GM23338 (cell line): ENCODE measurements around the gene DPYD. TPM values are rescaled to one million over a fixed set of nuclear protein-coding genes. Genes with fewer than 3 reads are reported as not detected.

ENCODE experiments used
- ATAC-seq: fragments of 200-7000 bp; cut with Tn5 transposase; 3 replicates; pipeline ENCODE4 v1.9.1; 2020
- DNase-seq: peaks from one replicate; pipeline ENCODE4 v3.0.0-alpha.2; 2015; ENCODE audit warnings: low spot score
- H2AFZ ChIP-seq: fragments of 200-600 bp; sonication (generic); 2 replicates; pipeline ENCODE4 v1.8.0; 2016; ENCODE audit warnings: antibody characterized with exemption, mild to moderate bottlenecking, moderate library complexity
- H3F3A ChIP-seq: fragments of 200-600 bp; sonication (generic); replicated peaks from 2 replicates; pipeline ENCODE4 v1.8.0; 2017; ENCODE audit warnings: antibody characterized with exemption, mixed run types, low read depth
- H3K27ac ChIP-seq: fragments of 200-600 bp; sonication (generic); 2 replicates; pipeline ENCODE4 v1.6.1; 2016; ENCODE audit warnings: low read depth
- H3K27me3 ChIP-seq: fragments of 200-600 bp; sonication (generic); 2 replicates; pipeline ENCODE4 v1.8.0; 2016; ENCODE audit warnings: mild to moderate bottlenecking, mixed run types, moderate library complexity; ENCODE audit not compliant: insufficient read depth
- H3K36me3 ChIP-seq: fragments of 200-600 bp; sonication (generic); 2 replicates; pipeline ENCODE4 v1.8.0; 2016; ENCODE audit warnings: mild to moderate bottlenecking; ENCODE audit not compliant: insufficient read depth
- H3K4me1 ChIP-seq: fragments of 200-600 bp; sonication (generic); 2 replicates; pipeline ENCODE4 v1.8.0; 2016; ENCODE audit warnings: mild to moderate bottlenecking, moderate library complexity; ENCODE audit not compliant: insufficient read depth
- H3K4me2 ChIP-seq: fragments of 200-600 bp; sonication (generic); 2 replicates; pipeline ENCODE4 v1.7.1; 2017; ENCODE audit warnings: mixed run types
- H3K4me3 ChIP-seq: fragments of 200-600 bp; sonication (generic); 2 replicates; pipeline ENCODE4 v1.6.1; 2016; ENCODE audit warnings: mixed run types
- H3K79me2 ChIP-seq: fragments of 200-600 bp; sonication (generic); replicated peaks from 2 replicates; pipeline ENCODE4 v1.8.0; 2017; ENCODE audit warnings: mild to moderate bottlenecking; ENCODE audit not compliant: insufficient read depth
- H3K9me2 ChIP-seq: fragments of 200-600 bp; sonication (generic); 2 replicates; pipeline ENCODE4 v1.8.0; 2017; ENCODE audit not compliant: insufficient read depth
- H4K20me1 ChIP-seq: fragments of 200-600 bp; sonication (generic); replicated peaks from 2 replicates; pipeline ENCODE4 v1.8.0; 2017; ENCODE audit warnings: mild to moderate bottlenecking; ENCODE audit not compliant: insufficient read depth
- H3K27ac Mint-ChIP-seq: 2 replicates; pipeline ENCODE4 v1.8.0; 2020; ENCODE audit warnings: inconsistent platforms, mild to moderate bottlenecking, moderate library complexity, mixed read lengths
- H3K27me3 Mint-ChIP-seq: 3 replicates; pipeline ENCODE4 v1.8.0; 2022; ENCODE audit warnings: low read depth, mild to moderate bottlenecking, moderate library complexity, mixed read lengths, inconsistent platforms; ENCODE audit not compliant: insufficient read depth, poor library complexity
- H3K36me3 Mint-ChIP-seq: 3 replicates; pipeline ENCODE4 v1.8.0; 2021; ENCODE audit warnings: low read depth, mild to moderate bottlenecking, inconsistent platforms, moderate library complexity, mixed read lengths
- H3K4me1 Mint-ChIP-seq: 3 replicates; pipeline ENCODE4 v1.8.0; 2020; ENCODE audit warnings: mild to moderate bottlenecking, inconsistent platforms, mixed read lengths
- H3K4me3 Mint-ChIP-seq: 3 replicates; pipeline ENCODE4 v1.8.0; 2021; ENCODE audit warnings: moderate library complexity, mild to moderate bottlenecking, inconsistent platforms, mixed read lengths
- H3K9me3 Mint-ChIP-seq: 3 replicates; pipeline ENCODE4 v1.8.0; 2020; ENCODE audit warnings: moderate library complexity, mild to moderate bottlenecking, inconsistent platforms, mixed read lengths
- CREB1 ChIP-seq: fragments of 250-450 bp; sonication (Bioruptor Pico); IDR thresholded peaks from 2 replicates; pipeline ENCODE4 v1.5.0; 2020; ENCODE audit warnings: low read depth, mild to moderate bottlenecking, moderate library complexity
- EZH2 ChIP-seq: fragments of 200-600 bp; sonication (generic); IDR thresholded peaks from one replicate; pipeline ENCODE4 v1.8.0; 2017; ENCODE audit warnings: antibody characterized with exemption, mild to moderate bottlenecking, low read depth; ENCODE audit not compliant: unreplicated experiment
- EZH2phosphoT487 ChIP-seq: fragments of 200-600 bp; sonication (generic); IDR thresholded peaks from one replicate; pipeline ENCODE4 v1.8.1; 2018; ENCODE audit warnings: antibody characterized with exemption; ENCODE audit not compliant: unreplicated experiment
- JUNB ChIP-seq: IDR thresholded peaks from one replicate; pipeline ENCODE4 v1.6.1; 2016; ENCODE audit warnings: antibody characterized with exemption; ENCODE audit not compliant: unreplicated experiment
- NANOG ChIP-seq: IDR thresholded peaks from 2 replicates; pipeline ENCODE4 v1.6.1; 2016; ENCODE audit warnings: antibody characterized with exemption, borderline replicate concordance
- POLR2AphosphoS5 ChIP-seq: IDR thresholded peaks from 2 replicates; pipeline ENCODE4 v1.6.1; 2016; ENCODE audit warnings: antibody characterized with exemption, low read depth
- STAT1 ChIP-seq: IDR thresholded peaks from one replicate; pipeline ENCODE4 v1.6.1; 2016; ENCODE audit warnings: antibody characterized with exemption; ENCODE audit not compliant: unreplicated experiment
- ZNF114 ChIP-seq: fragments of 250-450 bp; sonication (Bioruptor Pico); IDR thresholded peaks from 2 replicates; pipeline ENCODE4 v1.5.0; 2020; ENCODE audit warnings: mild to moderate bottlenecking, moderate library complexity
- ZNF331 ChIP-seq: fragments of 250-450 bp; sonication (Bioruptor Pico); IDR thresholded peaks from 2 replicates; pipeline ENCODE4 v1.5.0; 2020; ENCODE audit warnings: low read depth, mild to moderate bottlenecking, moderate library complexity
- polyA plus RNA-seq: library from polyadenylated mRNA; unstranded; fragments of >200 nt; fragmentation: Nextera tagmentation; extraction: Ambion mirVana; gene quantifications from 2 replicates; pipeline ENCODE4 v1.2.1, GENCODE V29; 2016
- total RNA-seq: library from RNA; depleted of rRNA; stranded (reverse); fragments of >200 nt; shearing (Covaris generic); gene quantifications from 2 replicates; pipeline ENCODE4 v1.2.3, GENCODE V29; 2014
- TF ChIP-seq, protein P1 (sequence below): IDR thresholded peaks from 2 replicates; pipeline ENCODE4 v1.6.1; 2016; ENCODE audit warnings: antibody characterized with exemption
- TF ChIP-seq, protein P2 (sequence below): IDR thresholded peaks from one replicate; pipeline ENCODE4 v1.6.1; 2018; ENCODE audit warnings: antibody characterized with exemption; ENCODE audit not compliant: unreplicated experiment

Gene DPYD
- total and polyA plus RNA-seq, 2 experiments from 2014 or later, result 0.50 to 1.6 TPM

DNA sequence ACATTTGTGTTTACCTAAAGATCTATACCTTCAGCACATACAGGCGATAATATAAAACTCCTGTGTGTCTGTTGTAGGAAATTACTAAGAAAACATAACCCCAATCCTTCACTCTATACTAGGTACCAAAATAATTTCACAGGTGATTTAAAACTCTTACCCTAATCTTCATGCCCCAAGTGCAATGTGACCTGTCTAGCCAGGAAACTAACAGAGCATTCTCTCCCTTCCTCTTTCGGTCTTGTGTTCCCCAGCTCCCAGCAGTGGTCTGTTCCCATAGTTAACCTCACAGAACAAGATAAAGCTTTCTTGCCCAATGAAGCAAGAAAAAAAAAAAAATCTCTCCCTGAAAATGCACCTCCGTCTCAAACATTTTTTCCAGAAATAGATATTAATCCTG lies 493.5 kb downstream of the DPYD start (continued):
- TF ChIP-seq, protein P1, sequence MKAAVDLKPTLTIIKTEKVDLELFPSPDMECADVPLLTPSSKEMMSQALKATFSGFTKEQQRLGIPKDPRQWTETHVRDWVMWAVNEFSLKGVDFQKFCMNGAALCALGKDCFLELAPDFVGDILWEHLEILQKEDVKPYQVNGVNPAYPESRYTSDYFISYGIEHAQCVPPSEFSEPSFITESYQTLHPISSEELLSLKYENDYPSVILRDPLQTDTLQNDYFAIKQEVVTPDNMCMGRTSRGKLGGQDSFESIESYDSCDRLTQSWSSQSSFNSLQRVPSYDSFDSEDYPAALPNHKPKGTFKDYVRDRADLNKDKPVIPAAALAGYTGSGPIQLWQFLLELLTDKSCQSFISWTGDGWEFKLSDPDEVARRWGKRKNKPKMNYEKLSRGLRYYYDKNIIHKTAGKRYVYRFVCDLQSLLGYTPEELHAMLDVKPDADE, result no peak
- TF ChIP-seq CREB1, result no peak

DNA sequence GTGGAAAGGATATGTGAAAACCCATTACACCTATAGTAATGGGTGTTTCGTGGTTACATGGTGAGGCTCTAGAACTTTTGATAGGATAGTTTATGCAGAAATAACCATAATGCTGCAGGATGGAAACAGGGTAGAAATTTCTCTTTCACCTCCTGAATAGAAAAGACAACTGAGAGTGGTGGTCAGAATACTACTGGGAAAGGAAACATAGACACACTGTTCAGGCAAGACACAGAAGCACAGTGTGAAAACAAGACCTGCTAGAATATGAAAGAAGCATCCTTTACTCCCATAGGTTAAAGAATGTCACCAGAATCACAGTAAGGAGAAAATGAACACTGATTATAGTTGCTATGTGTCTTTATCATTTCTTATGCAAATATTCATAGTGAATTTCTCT lies 496.6 kb downstream of the DPYD start:
- H3K4me1 ChIP-seq, result no peaks in the 10 kb centered on the region
- H3F3A ChIP-seq, result no peaks in the 10 kb centered on the region
- TF ChIP-seq, protein P1, result no peak
- TF ChIP-seq EZH2phosphoT487 (no peak), CREB1 (no peak), POLR2AphosphoS5 (no peak), STAT1 (no peak), NANOG (no peak)
- TF ChIP-seq, protein P2, sequence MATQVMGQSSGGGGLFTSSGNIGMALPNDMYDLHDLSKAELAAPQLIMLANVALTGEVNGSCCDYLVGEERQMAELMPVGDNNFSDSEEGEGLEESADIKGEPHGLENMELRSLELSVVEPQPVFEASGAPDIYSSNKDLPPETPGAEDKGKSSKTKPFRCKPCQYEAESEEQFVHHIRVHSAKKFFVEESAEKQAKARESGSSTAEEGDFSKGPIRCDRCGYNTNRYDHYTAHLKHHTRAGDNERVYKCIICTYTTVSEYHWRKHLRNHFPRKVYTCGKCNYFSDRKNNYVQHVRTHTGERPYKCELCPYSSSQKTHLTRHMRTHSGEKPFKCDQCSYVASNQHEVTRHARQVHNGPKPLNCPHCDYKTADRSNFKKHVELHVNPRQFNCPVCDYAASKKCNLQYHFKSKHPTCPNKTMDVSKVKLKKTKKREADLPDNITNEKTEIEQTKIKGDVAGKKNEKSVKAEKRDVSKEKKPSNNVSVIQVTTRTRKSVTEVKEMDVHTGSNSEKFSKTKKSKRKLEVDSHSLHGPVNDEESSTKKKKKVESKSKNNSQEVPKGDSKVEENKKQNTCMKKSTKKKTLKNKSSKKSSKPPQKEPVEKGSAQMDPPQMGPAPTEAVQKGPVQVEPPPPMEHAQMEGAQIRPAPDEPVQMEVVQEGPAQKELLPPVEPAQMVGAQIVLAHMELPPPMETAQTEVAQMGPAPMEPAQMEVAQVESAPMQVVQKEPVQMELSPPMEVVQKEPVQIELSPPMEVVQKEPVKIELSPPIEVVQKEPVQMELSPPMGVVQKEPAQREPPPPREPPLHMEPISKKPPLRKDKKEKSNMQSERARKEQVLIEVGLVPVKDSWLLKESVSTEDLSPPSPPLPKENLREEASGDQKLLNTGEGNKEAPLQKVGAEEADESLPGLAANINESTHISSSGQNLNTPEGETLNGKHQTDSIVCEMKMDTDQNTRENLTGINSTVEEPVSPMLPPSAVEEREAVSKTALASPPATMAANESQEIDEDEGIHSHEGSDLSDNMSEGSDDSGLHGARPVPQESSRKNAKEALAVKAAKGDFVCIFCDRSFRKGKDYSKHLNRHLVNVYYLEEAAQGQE, result no peak
- ATAC-seq (no peak), DNase-seq (no peak)
- no peak overlapping the region for H2AFZ ChIP-seq
- H3K79me2 ChIP-seq, result no peaks in the 10 kb centered on the region
- H3K4me3 Mint-ChIP-seq, result no peak overlapping the region
- H3K36me3 ChIP-seq, result no peaks in the 10 kb centered on the region
- no peaks in the 10 kb centered on the region for H3K27me3 ChIP-seq
- no peaks in the 10 kb centered on the region for H3K36me3 Mint-ChIP-seq
- no peaks in the 10 kb centered on the region for H3K9me2 ChIP-seq
- H3K9me3 Mint-ChIP-seq, result no peaks in the 10 kb centered on the region
- H4K20me1 ChIP-seq, result no peaks in the 10 kb centered on the region
- no peak overlapping the region for H3K27ac Mint-ChIP-seq
- peaks cover 5% of the 10 kb centered on the region; the same call in 2 of the 3 replicates for H3K4me1 Mint-ChIP-seq
- no peak overlapping the region for H3K27ac ChIP-seq
- H3K4me2 ChIP-seq, result no peak overlapping the region
- H3K4me3 ChIP-seq, result no peak overlapping the region
- H3K27me3 Mint-ChIP-seq, result no peaks in the 10 kb centered on the region

DNA sequence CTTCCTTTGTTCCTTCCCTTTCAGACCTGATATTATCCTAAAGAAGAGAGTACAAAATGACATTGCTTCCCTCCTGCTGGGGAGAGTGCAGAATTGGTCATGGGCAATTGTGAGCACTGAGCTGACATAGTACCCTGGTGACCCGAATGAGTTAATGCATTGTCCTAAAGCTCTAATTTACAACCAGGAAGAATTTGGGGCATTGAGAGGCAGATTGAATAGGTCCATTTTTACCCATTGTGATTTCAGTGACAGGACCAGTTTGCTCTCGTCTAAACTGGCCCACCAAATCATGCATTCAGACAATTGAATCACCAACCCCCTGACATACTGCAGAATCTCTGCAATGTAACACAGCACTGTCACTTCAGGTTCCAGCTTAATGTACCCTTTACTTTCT lies 497.4 kb downstream of the DPYD start:
- no peak overlapping the region for H3K4me2 ChIP-seq
- TF ChIP-seq EZH2phosphoT487 (no peak), NANOG (no peak), ZNF114 (CRISPR knock-in tag) (no peak), CREB1 (no peak), EZH2 (no peak), ZNF331 (CRISPR knock-in tag) (no peak), JUNB (no peak)

More for the DNA sequence above, 497.4 kb downstream of the DPYD start:
- H3K4me1 ChIP-seq, result no peaks in the 10 kb centered on the region
- no peak overlapping the region for H3K4me3 Mint-ChIP-seq
- no peaks in the 10 kb centered on the region for H3K27me3 Mint-ChIP-seq
- no peak; the same call in 2 of the 3 replicates for ATAC-seq
- no peaks in the 10 kb centered on the region for H3K36me3 ChIP-seq
- no peaks in the 10 kb centered on the region for H3K27me3 ChIP-seq
- H2AFZ ChIP-seq, result no peak overlapping the region
- H3K27ac ChIP-seq, result no peak overlapping the region
- no peak overlapping the region for H3K27ac Mint-ChIP-seq
- no peaks in the 10 kb centered on the region for H3K9me3 Mint-ChIP-seq
- H3K36me3 Mint-ChIP-seq, result no peaks in the 10 kb centered on the region
- no peaks in the 10 kb centered on the region for H3K79me2 ChIP-seq
- H3K9me2 ChIP-seq, result no peaks in the 10 kb centered on the region
- H3K4me1 Mint-ChIP-seq, result peaks cover 5% of the 10 kb centered on the region; the same call in 2 of the 3 replicates
- H3K4me3 ChIP-seq, result no peak overlapping the region
- no peaks in the 10 kb centered on the region for H4K20me1 ChIP-seq
- no peak for DNase-seq
- no peaks in the 10 kb centered on the region for H3F3A ChIP-seq
